NT2/D1 (cell line): ENCODE results near the gene CACNA2D3.

ENCODE experiments used
- SUZ12 ChIP-seq: IDR thresholded peaks from 2 replicates; pipeline ENCODE4 v1.6.1; 2011; ENCODE audit not compliant: insufficient read length, insufficient read depth; ENCODE audit errors: extremely low read depth
- YY1 ChIP-seq: IDR thresholded peaks from 2 replicates; pipeline ENCODE4 v1.6.1; 2011; ENCODE audit not compliant: insufficient read length, insufficient read depth
- ZNF274 ChIP-seq: IDR thresholded peaks from 2 replicates; pipeline ENCODE4 v1.6.1; 2011; ENCODE audit warnings: mild to moderate bottlenecking, low read depth, low read length

DNA sequence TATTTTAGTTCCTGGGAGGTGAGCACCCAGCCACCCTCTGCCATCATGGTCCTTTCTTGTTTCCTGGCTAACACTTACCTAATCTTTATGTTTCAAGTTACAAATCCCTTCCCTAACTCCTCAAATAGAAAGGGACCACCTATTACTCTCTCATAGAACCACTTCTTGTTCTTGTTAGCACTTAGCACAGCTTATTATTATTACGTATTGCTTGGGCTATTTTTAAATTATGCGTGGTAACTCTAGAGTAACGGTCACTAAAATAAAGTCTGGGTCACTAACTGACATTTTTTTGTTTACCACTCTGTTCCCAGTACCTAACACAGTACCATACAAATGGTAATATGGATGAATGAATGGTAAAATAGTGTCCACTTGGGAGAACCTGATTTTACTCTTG, 663.6 kb downstream of the CACNA2D3 start:
- TF ChIP-seq SUZ12 (no peak), ZNF274 (no peak), YY1 (no peak)
